ENCODE data around the gene MCRIP1.
A peak's percentile ranks its signal among the peaks of the same experiment; 100 is the strongest.
"Not testable (repeated sequence)": the region's sequence is repeated elsewhere in the genome, so short reads cannot be mapped to it uniquely, and the experiment has no call there.

The MCRIP1 gene

DNA sequence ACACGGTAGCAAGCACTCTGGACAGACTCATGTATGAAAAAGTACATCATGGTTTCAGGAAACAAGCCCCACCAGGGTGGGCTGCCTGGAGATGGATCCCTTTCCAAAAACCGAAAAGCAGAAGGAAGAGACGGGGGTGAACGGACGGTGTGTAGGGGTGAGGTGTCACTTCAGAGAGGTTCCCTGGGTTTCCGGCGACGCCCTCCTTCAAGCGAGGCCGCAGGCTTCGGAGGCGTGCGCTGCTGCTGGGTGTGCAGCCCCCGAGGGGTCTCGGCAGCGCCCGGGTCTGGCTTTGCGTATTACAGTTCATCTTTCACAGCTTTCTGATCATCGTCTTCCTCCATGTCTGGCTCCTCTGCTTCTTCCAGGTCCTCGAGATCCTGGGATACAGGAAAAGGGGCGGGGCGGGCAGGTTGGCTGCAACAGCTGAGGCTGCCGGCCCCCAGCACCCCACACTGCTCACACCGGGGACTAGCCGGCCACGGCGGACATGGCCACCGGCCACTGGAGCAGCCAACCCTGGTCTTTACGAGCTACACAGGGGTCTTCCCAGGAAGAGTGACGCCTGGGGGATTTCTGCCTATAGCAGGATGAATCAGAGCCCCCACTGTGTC lies 10.7 kb upstream of the MCRIP1 start:
- no peak for DNase-seq (ENCODE audit: low read depth, low spot score)
- H3K36me3 ChIP-seq (ENCODE audit: insufficient read depth, insufficient read length, low read length): peaks cover 66% of the 10 kb centered on the region

DNA sequence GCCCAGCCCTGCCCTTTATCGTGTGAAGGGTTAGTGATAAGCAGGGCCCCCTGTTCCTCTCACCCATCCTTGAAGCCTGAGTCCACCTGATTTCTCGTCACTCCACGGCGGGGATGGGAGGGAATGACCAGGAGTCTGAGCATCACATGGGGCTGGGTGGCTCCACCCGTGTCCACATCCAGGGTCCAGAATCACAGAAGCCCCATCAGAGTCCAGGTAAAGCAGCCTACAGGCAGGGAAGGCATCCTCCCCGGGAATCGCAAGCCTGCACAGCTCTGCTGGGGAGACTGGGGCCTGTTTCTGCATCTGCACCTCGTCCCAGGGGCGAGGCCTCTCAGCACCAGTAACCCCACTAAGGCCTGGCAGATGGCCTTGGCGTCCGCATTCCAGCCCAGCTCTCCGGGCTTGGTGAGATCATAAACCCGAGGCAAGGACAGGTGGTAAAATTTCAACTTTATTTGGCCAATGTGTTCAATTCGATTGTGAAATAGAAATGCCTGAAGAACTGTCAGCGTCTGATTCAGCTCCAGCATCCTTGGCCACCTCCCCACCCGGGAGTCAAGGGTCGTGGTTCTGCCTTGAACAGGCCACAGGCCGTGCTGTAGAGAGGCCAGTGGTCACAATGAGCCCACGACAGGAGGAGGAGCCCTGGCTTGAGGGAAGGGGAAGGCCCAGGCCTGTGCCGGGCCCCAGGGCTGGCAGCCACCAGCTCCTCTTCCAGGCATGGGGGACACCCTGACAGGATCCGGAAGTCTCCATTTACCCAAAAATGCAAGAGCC lies 9.8 kb upstream of the MCRIP1 start:
- DNase-seq (ENCODE audit: low read depth, low spot score): no peak
- Histone ChIP-seq H3K4me1 (ENCODE audit: insufficient read depth, insufficient read length) (peaks cover 30% of the 10 kb centered on the region), H3K9me3 (ENCODE audit: insufficient read depth, low read length) (no peaks in the 10 kb centered on the region), H3K9ac (ENCODE audit: insufficient read length, low read depth) (peak overlapping the region; percentile 22), H3K36me3 (ENCODE audit: insufficient read depth, insufficient read length, low read length) (peaks cover 61% of the 10 kb centered on the region), H3K27me3 (ENCODE audit: insufficient read depth, insufficient read length) (no peaks in the 10 kb centered on the region), H3K4me3 (ENCODE audit: insufficient read length, low read depth) (no peak overlapping the region)
- TF ChIP-seq YY1 (IDR thresholded peaks at IDR 0.05; ENCODE audit: insufficient read depth, insufficient read length): no peak
- TF ChIP-seq ZNF274 (IDR thresholded peaks at IDR 0.05; ENCODE audit: low read depth, low read length): no peak
- TF ChIP-seq SUZ12 (IDR thresholded peaks at IDR 0.05; ENCODE audit: extremely low read depth, insufficient read depth, insufficient read length): no peak

More for the DNA sequence above, 10.7 kb upstream of the MCRIP1 start:
- H3K4me1 ChIP-seq (ENCODE audit: insufficient read depth, insufficient read length): peaks cover 25% of the 10 kb centered on the region
- no peak overlapping the region for H3K9ac ChIP-seq (ENCODE audit: insufficient read length, low read depth)
- no peak for TF ChIP-seq YY1 (IDR thresholded peaks at IDR 0.05; ENCODE audit: insufficient read depth, insufficient read length)
- TF ChIP-seq ZNF274 (IDR thresholded peaks at IDR 0.05; ENCODE audit: low read depth, low read length): no peak
- TF ChIP-seq SUZ12 (IDR thresholded peaks at IDR 0.05; ENCODE audit: extremely low read depth, insufficient read depth, insufficient read length): no peak
- H3K4me3 ChIP-seq (ENCODE audit: insufficient read length, low read depth): no peak overlapping the region
- no peaks in the 10 kb centered on the region for H3K27me3 ChIP-seq (ENCODE audit: insufficient read depth, insufficient read length)
- H3K9me3 ChIP-seq (ENCODE audit: insufficient read depth, low read length): no peaks in the 10 kb centered on the region

DNA sequence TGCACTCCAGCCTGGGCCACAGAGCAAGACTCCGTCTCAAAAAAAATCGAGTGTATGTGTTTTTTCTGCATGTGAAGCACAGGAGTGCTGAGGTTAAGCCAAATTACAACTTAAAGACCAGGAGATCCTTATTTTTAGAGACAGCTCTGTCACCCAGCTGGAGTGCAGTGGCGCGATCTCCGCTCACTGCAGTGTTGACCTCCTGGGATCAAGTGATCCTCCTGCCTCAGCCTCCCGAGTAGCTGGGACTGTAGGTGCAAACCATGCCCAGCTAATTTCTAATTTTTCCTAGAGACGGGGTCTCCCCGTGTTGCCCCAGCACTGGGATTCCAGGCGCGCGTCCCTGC lies 9.3 kb upstream of the MCRIP1 start:
- Histone ChIP-seq H3K4me3 (ENCODE audit: insufficient read length, low read depth) (no peak overlapping the region), H3K4me1 (ENCODE audit: insufficient read depth, insufficient read length) (peaks cover 31% of the 10 kb centered on the region), H3K27me3 (ENCODE audit: insufficient read depth, insufficient read length) (no peaks in the 10 kb centered on the region), H3K9me3 (ENCODE audit: insufficient read depth, low read length) (no peaks in the 10 kb centered on the region), H3K9ac (ENCODE audit: insufficient read length, low read depth) (no peak overlapping the region), H3K36me3 (ENCODE audit: insufficient read depth, insufficient read length, low read length) (peaks cover 58% of the 10 kb centered on the region)
- no peak for TF ChIP-seq YY1 (IDR thresholded peaks at IDR 0.05; ENCODE audit: insufficient read depth, insufficient read length)
- no peak for TF ChIP-seq ZNF274 (IDR thresholded peaks at IDR 0.05; ENCODE audit: low read depth, low read length)
- no peak for TF ChIP-seq SUZ12 (IDR thresholded peaks at IDR 0.05; ENCODE audit: extremely low read depth, insufficient read depth, insufficient read length)
- DNase-seq (ENCODE audit: low read depth, low spot score): no peak

DNA sequence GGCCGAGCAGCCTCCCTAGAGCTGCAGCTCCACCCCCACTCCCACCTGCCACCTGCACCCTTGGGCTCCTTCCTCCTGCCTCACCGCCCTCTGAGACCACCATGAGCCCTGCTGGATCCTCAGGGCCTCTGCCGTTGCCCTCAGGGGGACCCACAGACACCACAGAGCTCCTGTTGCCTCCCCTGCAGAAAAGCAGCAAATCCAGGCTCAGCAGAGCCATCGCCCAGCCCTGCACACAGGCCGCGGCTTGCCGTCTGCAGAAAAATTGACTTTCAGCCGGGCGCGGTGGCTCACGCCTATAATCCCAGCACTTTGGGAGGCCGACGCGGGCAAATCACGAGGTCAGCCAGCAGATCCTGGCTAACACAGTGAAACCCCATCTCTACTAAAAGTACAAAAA lies 8.8 kb upstream of the MCRIP1 start:
- peaks cover 31% of the 10 kb centered on the region for H3K4me1 ChIP-seq (ENCODE audit: insufficient read depth, insufficient read length)
- peaks cover 53% of the 10 kb centered on the region for H3K36me3 ChIP-seq (ENCODE audit: insufficient read depth, insufficient read length, low read length)
- no peaks in the 10 kb centered on the region for H3K27me3 ChIP-seq (ENCODE audit: insufficient read depth, insufficient read length)
- H3K9ac ChIP-seq (ENCODE audit: insufficient read length, low read depth): peak overlapping the region; percentile 67
- TF ChIP-seq SUZ12 (IDR thresholded peaks at IDR 0.05; ENCODE audit: extremely low read depth, insufficient read depth, insufficient read length) (no peak), ZNF274 (IDR thresholded peaks at IDR 0.05; ENCODE audit: low read depth, low read length) (no peak), YY1 (IDR thresholded peaks at IDR 0.05; ENCODE audit: insufficient read depth, insufficient read length) (no peak)
- no peak overlapping the region for H3K4me3 ChIP-seq (ENCODE audit: insufficient read length, low read depth)
- H3K9me3 ChIP-seq (ENCODE audit: insufficient read depth, low read length): no peaks in the 10 kb centered on the region
- no peak for DNase-seq (ENCODE audit: low read depth, low spot score)

DNA sequence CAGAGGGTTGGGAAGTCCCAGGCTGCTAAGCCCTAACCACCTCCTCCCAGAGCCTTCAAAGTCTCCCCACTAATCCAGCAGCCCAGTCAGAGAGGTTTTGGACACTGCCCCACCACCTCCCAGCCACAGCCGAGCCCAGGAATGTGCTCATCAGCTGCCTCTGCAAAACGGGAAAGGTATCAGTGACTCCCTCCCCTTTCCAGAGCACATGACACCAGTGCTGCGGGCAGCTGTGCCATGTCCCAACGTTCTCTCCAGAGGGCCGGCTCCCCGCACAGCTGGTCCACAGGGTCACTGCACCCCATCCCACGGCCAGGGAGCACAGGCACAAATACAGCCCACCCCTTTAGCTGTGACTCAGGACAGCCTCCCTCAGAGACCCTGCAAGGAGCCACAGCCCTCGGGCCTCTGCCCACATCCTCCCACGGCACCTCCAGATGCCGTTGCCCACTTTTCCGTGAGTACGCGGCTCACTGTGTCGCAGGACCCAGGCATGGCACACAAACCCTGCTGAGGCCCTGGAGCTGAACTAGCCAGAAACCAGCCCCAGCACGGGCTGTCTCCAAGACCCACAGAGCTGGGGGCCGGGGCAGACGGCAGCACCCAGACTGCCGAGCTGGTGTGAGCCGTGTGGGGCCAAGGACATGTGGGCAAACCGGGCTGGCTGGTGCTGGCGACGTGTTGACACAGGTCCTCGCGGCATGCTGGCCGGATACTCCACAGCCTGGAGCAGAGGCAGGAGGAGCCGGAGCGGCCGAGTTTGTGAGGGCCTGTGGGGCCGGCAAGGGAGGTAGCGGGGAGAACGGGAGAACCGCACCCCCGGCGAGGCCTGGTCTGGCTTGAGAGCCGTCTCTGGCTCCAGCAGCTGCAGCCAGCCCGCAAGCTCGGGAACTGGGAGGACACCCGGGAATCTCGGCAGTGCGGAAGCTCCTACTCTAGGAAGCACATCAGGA lies 8.0 kb upstream of the MCRIP1 start:
- TF ChIP-seq YY1 (IDR thresholded peaks at IDR 0.05; ENCODE audit: insufficient read depth, insufficient read length): no peak
- no peak for TF ChIP-seq ZNF274 (IDR thresholded peaks at IDR 0.05; ENCODE audit: low read depth, low read length)
- no peak for TF ChIP-seq SUZ12 (IDR thresholded peaks at IDR 0.05; ENCODE audit: extremely low read depth, insufficient read depth, insufficient read length)
- H3K36me3 ChIP-seq (ENCODE audit: insufficient read depth, insufficient read length, low read length): peaks cover 45% of the 10 kb centered on the region
- H3K27me3 ChIP-seq (ENCODE audit: insufficient read depth, insufficient read length): no peaks in the 10 kb centered on the region
- H3K4me1 ChIP-seq (ENCODE audit: insufficient read depth, insufficient read length): peaks cover 35% of the 10 kb centered on the region
- H3K9me3 ChIP-seq (ENCODE audit: insufficient read depth, low read length): no peaks in the 10 kb centered on the region
- peak overlapping the region; percentile 67 for H3K9ac ChIP-seq (ENCODE audit: insufficient read length, low read depth)
- DNase-seq (ENCODE audit: low read depth, low spot score): no peak
- no peak overlapping the region for H3K4me3 ChIP-seq (ENCODE audit: insufficient read length, low read depth)

DNA sequence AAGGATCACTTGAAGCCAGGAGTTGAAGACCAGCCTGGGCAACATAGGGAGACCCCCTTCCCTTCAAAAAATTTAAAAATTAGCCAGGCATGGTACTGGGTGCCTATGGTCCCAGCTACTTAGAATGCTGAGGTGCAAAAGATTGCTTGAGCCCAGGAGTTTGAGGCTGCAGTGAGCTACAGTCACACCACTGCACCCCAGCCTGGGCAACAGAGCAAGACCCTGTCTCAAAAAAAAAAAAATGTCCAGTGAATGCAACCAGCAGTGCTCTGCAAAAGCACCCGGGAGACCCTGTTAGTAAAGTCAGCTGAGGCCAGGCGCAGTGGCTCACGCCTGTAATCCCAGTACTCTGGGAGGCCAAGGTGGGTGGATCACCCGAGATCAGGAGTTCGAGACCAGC lies 7.0 kb upstream of the MCRIP1 start:
- peaks cover 41% of the 10 kb centered on the region for H3K4me1 ChIP-seq (ENCODE audit: insufficient read depth, insufficient read length)
- not testable (repeated sequence) for H3K27me3 ChIP-seq (ENCODE audit: insufficient read depth, insufficient read length); H3K9me3 ChIP-seq (ENCODE audit: insufficient read depth, low read length); DNase-seq (ENCODE audit: low read depth, low spot score); H3K4me3 ChIP-seq (ENCODE audit: insufficient read length, low read depth); H3K9ac ChIP-seq (ENCODE audit: insufficient read length, low read depth)
- H3K36me3 ChIP-seq (ENCODE audit: insufficient read depth, insufficient read length, low read length): peaks cover 38% of the 10 kb centered on the region

DNA sequence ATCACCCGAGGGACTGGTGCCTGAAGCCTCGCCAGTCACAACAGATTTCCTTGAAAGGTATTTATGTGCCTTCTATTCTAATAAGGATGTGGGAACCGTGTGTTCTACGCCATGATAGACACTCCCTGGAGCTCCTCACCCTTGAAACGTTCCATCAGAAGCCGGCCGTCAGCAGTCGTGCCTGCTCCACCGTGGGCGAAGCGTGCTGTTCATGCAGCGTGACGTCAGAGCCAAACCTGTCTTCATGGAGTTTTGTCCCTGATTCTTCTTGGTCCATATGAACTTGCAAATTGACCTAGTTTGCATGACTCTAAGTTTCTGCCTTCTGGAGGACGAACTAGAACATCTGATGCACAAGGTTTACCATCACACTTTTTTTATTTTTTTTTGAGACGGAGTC lies 6.2 kb upstream of the MCRIP1 start:
- Histone ChIP-seq H3K27me3 (ENCODE audit: insufficient read depth, insufficient read length) (no peaks in the 10 kb centered on the region), H3K4me1 (ENCODE audit: insufficient read depth, insufficient read length) (peaks cover 47% of the 10 kb centered on the region), H3K36me3 (ENCODE audit: insufficient read depth, insufficient read length, low read length) (peaks cover 37% of the 10 kb centered on the region), H3K9ac (ENCODE audit: insufficient read length, low read depth) (peak overlapping the region; percentile 43), H3K9me3 (ENCODE audit: insufficient read depth, low read length) (no peaks in the 10 kb centered on the region), H3K4me3 (ENCODE audit: insufficient read length, low read depth) (no peak overlapping the region)
- no peak for TF ChIP-seq ZNF274 (IDR thresholded peaks at IDR 0.05; ENCODE audit: low read depth, low read length)
- no peak for DNase-seq (ENCODE audit: low read depth, low spot score)

Data from NT2/D1 (cell line).